SK-N-SH treated with all-trans-retinoic acid at 6 μM for 48 hours (cell line): ENCODE measurements around the gene MIB2.

Source experiments
- BACH2 ChIP-seq: fragments of 250-450 bp; sonication (Bioruptor Pico); IDR thresholded peaks from 2 replicates; pipeline ENCODE4 v1.9.0; 2021; ENCODE audit warnings: mild to moderate bottlenecking, borderline replicate concordance
- CSDC2 ChIP-seq: fragments of 250-450 bp; sonication (Bioruptor Pico); IDR thresholded peaks from 2 replicates; pipeline ENCODE4 v1.5.0; 2020; ENCODE audit warnings: mild to moderate bottlenecking, moderate library complexity
- CSRNP3 ChIP-seq: fragments of 250-450 bp; sonication (Bioruptor Pico); IDR thresholded peaks from 2 replicates; pipeline ENCODE4 v1.5.1; 2021; ENCODE audit warnings: mild to moderate bottlenecking, moderate library complexity
- OSR1 ChIP-seq: fragments of 250-450 bp; sonication (Bioruptor Pico); IDR thresholded peaks from 2 replicates; pipeline ENCODE4 v1.8.0; 2022; ENCODE audit warnings: moderate library complexity, mild to moderate bottlenecking, inconsistent platforms
- PATZ1 ChIP-seq: fragments of 250-450 bp; sonication (Bioruptor Pico); IDR thresholded peaks from 2 replicates; pipeline ENCODE4 v1.8.0; 2020; ENCODE audit warnings: mild to moderate bottlenecking, moderate library complexity, borderline replicate concordance
- RARB ChIP-seq: fragments of 250-450 bp; sonication (Bioruptor Pico); IDR thresholded peaks from 2 replicates; pipeline ENCODE4 v1.8.0; 2021; ENCODE audit warnings: mild to moderate bottlenecking, moderate library complexity
- TCF4 ChIP-seq: fragments of 250-450 bp; sonication (Bioruptor Pico); IDR thresholded peaks from 2 replicates; pipeline ENCODE4 v1.8.0; 2021; ENCODE audit warnings: mild to moderate bottlenecking, moderate library complexity, borderline replicate concordance
- TOX ChIP-seq: fragments of 250-450 bp; sonication (Bioruptor Pico); IDR thresholded peaks from 2 replicates; pipeline ENCODE4 v1.8.0; 2021; ENCODE audit warnings: mild to moderate bottlenecking, moderate library complexity, borderline replicate concordance
- ZFP3 ChIP-seq: fragments of 250-450 bp; sonication (Bioruptor Pico); IDR thresholded peaks from 2 replicates; pipeline ENCODE4 v1.5.0; 2020; ENCODE audit warnings: mild to moderate bottlenecking, moderate library complexity
- ZNF565 ChIP-seq: fragments of 450-650 bp; formaldehyde crosslinking; conservative IDR thresholded peaks from 2 replicates; pipeline ENCODE4 v1.5.0; 2020; ENCODE audit warnings: low read depth, mild to moderate bottlenecking, moderate library complexity
- ZNF70 ChIP-seq: fragments of 450-650 bp; formaldehyde crosslinking; IDR thresholded peaks from 2 replicates; pipeline ENCODE4 v1.5.0; 2020; ENCODE audit warnings: mild to moderate bottlenecking, moderate library complexity
- TF ChIP-seq, protein P1 (sequence below): fragments of 250-450 bp; sonication (Bioruptor Pico); IDR thresholded peaks from 2 replicates; pipeline ENCODE4 v1.8.0; 2021; ENCODE audit warnings: low read depth, mild to moderate bottlenecking, moderate library complexity, borderline replicate concordance
- TF ChIP-seq, protein P2 (sequence below): fragments of 250-450 bp; sonication (Bioruptor Pico); IDR thresholded peaks from 2 replicates; pipeline ENCODE4 v1.5.1; 2020; ENCODE audit warnings: low read depth, mild to moderate bottlenecking, moderate library complexity

GRCh38 chr1:1665815-1666251, 50.5 kb downstream of the MIB2 start:
- TF ChIP-seq CSDC2 (CRISPR knock-in tag), result no peak
- no peak for TF ChIP-seq ZNF70
- no peak for TF ChIP-seq TOX
- TF ChIP-seq ZFP3 (CRISPR knock-in tag), result no peak
- TF ChIP-seq ZNF565, result no peak
- no peak for TF ChIP-seq RARB (CRISPR knock-in tag)
- TF ChIP-seq, protein P1, sequence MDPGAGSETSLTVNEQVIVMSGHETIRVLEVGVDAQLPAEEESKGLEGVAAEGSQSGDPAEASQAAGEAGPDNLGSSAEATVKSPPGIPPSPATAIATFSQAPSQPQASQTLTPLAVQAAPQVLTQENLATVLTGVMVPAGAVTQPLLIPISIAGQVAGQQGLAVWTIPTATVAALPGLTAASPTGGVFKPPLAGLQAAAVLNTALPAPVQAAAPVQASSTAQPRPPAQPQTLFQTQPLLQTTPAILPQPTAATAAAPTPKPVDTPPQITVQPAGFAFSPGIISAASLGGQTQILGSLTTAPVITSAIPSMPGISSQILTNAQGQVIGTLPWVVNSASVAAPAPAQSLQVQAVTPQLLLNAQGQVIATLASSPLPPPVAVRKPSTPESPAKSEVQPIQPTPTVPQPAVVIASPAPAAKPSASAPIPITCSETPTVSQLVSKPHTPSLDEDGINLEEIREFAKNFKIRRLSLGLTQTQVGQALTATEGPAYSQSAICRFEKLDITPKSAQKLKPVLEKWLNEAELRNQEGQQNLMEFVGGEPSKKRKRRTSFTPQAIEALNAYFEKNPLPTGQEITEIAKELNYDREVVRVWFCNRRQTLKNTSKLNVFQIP (CRISPR knock-in tag), result no peak
- no peak for TF ChIP-seq OSR1
- TF ChIP-seq, protein P2, sequence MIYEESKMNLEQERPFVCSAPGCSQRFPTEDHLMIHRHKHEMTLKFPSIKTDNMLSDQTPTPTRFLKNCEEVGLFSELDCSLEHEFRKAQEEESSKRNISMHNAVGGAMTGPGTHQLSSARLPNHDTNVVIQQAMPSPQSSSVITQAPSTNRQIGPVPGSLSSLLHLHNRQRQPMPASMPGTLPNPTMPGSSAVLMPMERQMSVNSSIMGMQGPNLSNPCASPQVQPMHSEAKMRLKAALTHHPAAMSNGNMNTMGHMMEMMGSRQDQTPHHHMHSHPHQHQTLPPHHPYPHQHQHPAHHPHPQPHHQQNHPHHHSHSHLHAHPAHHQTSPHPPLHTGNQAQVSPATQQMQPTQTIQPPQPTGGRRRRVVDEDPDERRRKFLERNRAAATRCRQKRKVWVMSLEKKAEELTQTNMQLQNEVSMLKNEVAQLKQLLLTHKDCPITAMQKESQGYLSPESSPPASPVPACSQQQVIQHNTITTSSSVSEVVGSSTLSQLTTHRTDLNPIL, result no peak
- TF ChIP-seq BACH2, result no peak
- TF ChIP-seq CSRNP3 (CRISPR knock-in tag), result no peak
- no peak for TF ChIP-seq PATZ1 (CRISPR knock-in tag)
- no peak for TF ChIP-seq TCF4 (CRISPR knock-in tag)
